ENCODE data around the gene OSBPL9.
"Not testable (repeated sequence)": the region's sequence is repeated elsewhere in the genome, so short reads cannot be mapped to it uniquely, and the experiment has no call there.

Gene OSBPL9

DNA sequence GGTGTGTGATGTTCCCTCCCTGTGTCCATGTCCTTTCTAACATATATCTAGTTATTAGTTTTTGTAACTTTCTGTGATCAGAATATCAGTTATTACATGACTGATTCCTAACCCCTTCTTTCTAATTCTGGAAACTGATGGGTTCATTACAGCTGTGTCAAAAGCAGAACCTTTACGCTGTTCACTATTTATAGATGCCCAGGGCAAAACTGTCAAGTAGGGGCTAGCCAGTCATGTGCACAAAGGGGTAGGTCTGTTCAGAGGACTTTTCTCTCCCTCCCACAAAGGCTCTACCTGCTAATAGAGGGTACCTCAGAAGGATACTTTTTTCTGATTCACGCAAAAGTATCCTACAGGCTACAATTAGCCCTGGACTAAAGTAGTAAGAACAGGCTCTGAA is 182.5 kb downstream of the OSBPL9 start:
- no peak overlapping the region for H3K4me3 ChIP-seq (replicated peaks; ENCODE audit: low read depth, low read length)
- peaks cover 9% of the 10 kb centered on the region for H3K36me3 ChIP-seq (ENCODE audit: control insufficient read depth, insufficient read depth, low read length)
- H3K27me3 ChIP-seq (replicated peaks; ENCODE audit: control insufficient read depth, insufficient read depth, low read length), result no peaks in the 10 kb centered on the region
- DNase-seq (ENCODE audit: extremely low read depth, insufficient read length), result no peak
- TF ChIP-seq, protein P1, sequence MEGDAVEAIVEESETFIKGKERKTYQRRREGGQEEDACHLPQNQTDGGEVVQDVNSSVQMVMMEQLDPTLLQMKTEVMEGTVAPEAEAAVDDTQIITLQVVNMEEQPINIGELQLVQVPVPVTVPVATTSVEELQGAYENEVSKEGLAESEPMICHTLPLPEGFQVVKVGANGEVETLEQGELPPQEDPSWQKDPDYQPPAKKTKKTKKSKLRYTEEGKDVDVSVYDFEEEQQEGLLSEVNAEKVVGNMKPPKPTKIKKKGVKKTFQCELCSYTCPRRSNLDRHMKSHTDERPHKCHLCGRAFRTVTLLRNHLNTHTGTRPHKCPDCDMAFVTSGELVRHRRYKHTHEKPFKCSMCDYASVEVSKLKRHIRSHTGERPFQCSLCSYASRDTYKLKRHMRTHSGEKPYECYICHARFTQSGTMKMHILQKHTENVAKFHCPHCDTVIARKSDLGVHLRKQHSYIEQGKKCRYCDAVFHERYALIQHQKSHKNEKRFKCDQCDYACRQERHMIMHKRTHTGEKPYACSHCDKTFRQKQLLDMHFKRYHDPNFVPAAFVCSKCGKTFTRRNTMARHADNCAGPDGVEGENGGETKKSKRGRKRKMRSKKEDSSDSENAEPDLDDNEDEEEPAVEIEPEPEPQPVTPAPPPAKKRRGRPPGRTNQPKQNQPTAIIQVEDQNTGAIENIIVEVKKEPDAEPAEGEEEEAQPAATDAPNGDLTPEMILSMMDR (IDR thresholded peaks at IDR 0.05; ENCODE audit: insufficient read depth, low read length, poor library complexity, severe bottlenecking), result no peak

DNA sequence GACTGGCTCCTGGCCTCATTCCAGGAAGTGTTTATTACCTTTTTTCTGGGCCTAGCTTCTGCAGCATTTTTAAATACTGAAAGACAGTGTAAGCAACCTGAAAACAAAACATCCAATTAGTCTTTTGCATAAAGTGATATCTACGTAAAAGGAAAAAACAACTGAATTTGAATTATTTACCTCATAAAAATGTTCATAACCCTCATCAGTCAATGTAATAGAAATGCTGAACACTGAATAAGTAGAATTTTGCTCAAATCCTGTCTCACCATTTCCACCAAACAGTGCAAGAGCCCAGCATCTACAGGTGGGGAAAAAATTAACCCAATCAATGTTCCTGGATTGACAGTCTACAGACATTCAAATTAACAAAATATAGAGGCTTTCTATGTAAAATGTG is 197.6 kb downstream of the OSBPL9 start:
- Histone ChIP-seq H3K36me3 (ENCODE audit: control insufficient read depth, insufficient read depth, low read length) (peaks cover 4% of the 10 kb centered on the region), H3K4me3 (replicated peaks; ENCODE audit: low read depth, low read length) (no peak overlapping the region), H3K27me3 (replicated peaks; ENCODE audit: control insufficient read depth, insufficient read depth, low read length) (no peaks in the 10 kb centered on the region)
- TF ChIP-seq, protein P1 (IDR thresholded peaks at IDR 0.05; ENCODE audit: insufficient read depth, low read length, poor library complexity, severe bottlenecking), result no peak
- no peak for DNase-seq (ENCODE audit: extremely low read depth, insufficient read length)

DNA sequence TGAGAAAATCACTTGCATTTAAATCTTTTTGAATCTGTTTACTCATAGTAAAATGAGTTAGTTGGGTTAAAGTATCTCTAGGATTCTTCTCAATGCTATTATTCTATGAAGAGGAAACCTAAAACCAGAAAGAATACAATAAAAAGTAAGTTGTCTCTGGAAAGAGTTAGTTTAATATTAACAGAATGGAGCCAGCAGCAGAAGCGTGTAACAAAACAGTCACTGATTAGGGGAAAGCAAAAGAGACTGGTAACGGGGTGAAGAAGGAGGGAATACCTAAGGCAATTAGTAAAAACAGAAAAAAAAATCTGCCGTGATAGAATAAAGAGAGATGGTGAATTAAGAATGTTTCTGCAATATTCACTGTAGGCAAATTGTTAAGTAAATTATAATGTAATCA is 201.6 kb downstream of the OSBPL9 start:
- Histone ChIP-seq H3K27me3 (replicated peaks; ENCODE audit: control insufficient read depth, insufficient read depth, low read length) (no peaks in the 10 kb centered on the region), H3K36me3 (ENCODE audit: control insufficient read depth, insufficient read depth, low read length) (peaks cover 4% of the 10 kb centered on the region), H3K4me3 (replicated peaks; ENCODE audit: low read depth, low read length) (no peak overlapping the region)
- TF ChIP-seq, protein P1 (IDR thresholded peaks at IDR 0.05; ENCODE audit: insufficient read depth, low read length, poor library complexity, severe bottlenecking), result no peak
- DNase-seq (ENCODE audit: extremely low read depth, insufficient read length), result no peak

DNA sequence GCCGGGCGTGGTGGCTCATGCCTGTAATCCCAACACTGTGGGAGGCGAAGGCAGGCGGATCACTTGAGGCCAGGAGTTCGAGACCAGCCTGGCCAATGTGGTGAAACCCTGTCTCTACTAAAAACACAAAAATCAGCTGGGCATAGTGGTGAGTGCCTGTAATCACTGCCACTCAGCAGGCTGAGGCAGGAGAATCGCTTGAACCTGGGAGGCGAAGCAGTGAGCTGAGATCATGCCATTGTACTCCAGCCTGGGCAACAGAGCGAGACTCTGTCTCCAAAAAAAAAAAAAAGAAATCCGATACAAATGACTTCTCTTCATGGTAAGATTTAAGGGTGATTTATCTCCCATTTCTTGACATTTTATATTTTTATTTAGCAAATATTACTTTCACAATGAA is 202.1 kb downstream of the OSBPL9 start:
- not testable (repeated sequence) for H3K36me3 ChIP-seq (ENCODE audit: control insufficient read depth, insufficient read depth, low read length); H3K4me3 ChIP-seq (replicated peaks; ENCODE audit: low read depth, low read length); H3K27me3 ChIP-seq (replicated peaks; ENCODE audit: control insufficient read depth, insufficient read depth, low read length); DNase-seq (ENCODE audit: extremely low read depth, insufficient read length)

DNA sequence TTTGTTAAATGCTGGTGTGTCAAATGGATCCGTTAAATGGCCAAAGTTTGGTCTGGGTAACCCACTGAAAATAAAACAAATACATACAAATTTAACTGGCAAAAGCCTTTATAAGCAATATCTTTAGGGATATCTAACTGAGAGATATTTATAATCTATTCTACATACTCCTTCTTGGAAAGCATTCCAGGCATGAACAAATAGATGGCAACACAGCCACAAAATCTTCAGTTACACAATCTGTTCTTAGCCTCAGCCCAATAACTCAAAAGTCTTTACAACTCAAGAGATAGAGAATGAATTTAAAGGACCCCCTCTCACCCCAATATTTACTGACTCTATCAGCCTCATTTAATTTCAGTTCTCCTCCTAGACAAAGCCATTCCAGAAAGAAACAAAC is 202.9 kb downstream of the OSBPL9 start:
- TF ChIP-seq, protein P1 (IDR thresholded peaks at IDR 0.05; ENCODE audit: insufficient read depth, low read length, poor library complexity, severe bottlenecking), result no peak
- Histone ChIP-seq H3K4me3 (replicated peaks; ENCODE audit: low read depth, low read length) (no peak overlapping the region), H3K36me3 (ENCODE audit: control insufficient read depth, insufficient read depth, low read length) (peaks cover 2% of the 10 kb centered on the region), H3K27me3 (replicated peaks; ENCODE audit: control insufficient read depth, insufficient read depth, low read length) (no peaks in the 10 kb centered on the region)
- no peak for DNase-seq (ENCODE audit: extremely low read depth, insufficient read length)

DNA sequence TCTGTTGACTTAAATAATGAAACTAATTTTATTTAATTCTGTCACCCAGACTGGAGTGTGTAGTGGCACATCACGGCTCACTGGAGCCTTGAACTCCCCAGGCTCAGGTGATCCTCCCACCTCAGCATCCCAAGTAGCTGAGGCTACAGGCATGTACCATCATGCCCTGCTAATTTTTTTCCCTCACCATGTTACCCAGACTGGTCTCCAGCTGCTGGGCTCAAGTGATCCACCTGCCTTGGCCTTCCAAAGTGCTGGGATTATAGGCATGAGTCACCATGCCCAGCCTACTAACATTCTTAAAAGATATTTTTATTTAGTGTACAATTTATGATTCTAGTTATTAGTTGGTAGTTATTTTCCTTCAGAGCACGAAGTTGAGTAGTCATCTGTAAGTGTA is 212.2 kb downstream of the OSBPL9 start:
- Histone ChIP-seq H3K27me3 (replicated peaks; ENCODE audit: control insufficient read depth, insufficient read depth, low read length) (no peaks in the 10 kb centered on the region), H3K36me3 (ENCODE audit: control insufficient read depth, insufficient read depth, low read length) (peaks cover 5% of the 10 kb centered on the region), H3K4me3 (replicated peaks; ENCODE audit: low read depth, low read length) (no peak overlapping the region)
- TF ChIP-seq, protein P1 (IDR thresholded peaks at IDR 0.05; ENCODE audit: insufficient read depth, low read length, poor library complexity, severe bottlenecking), result no peak
- no peak for DNase-seq (ENCODE audit: extremely low read depth, insufficient read length)
